ENCODE measurements around the gene ESYT1. TPM values are rescaled to one million over a fixed set of nuclear protein-coding genes. Genes with fewer than 3 reads are reported as not detected.

Gene ESYT1
- total and polyA plus RNA-seq, 2 donors (not counting 3 experiments of a cell fraction or from before 2014, with no cell fraction given): 161 to 234 TPM

GRCh38 chr12:56082967-56083366 is 45.1 kb upstream of the ESYT1 start:
- Histone ChIP-seq H3K9ac (replicated peaks; ENCODE audit: extremely low read depth, insufficient read depth, low read length) (no peak overlapping the region), H4K20me1 (replicated peaks; ENCODE audit: control insufficient read depth, extremely low read depth, insufficient read depth, low read length) (no peaks in the 10 kb centered on the region), H3K9me3 (replicated peaks; ENCODE audit: control insufficient read depth, insufficient read depth, low read length) (no peaks in the 10 kb centered on the region), H3K79me2 (ENCODE audit: control insufficient read depth, insufficient read depth, low read length) (no peaks in the 10 kb centered on the region), H3K36me3 (ENCODE audit: control insufficient read depth in 2 of 2, extremely low read depth in 1 of 2, insufficient read depth in 2 of 2, low read length in 2 of 2) (no peaks in the 10 kb centered on the region), H3K27ac (ENCODE audit: insufficient read depth, low read depth, low read length) (no peak overlapping the region), H3K9me1 (replicated peaks; ENCODE audit: control insufficient read depth, extremely low read depth, insufficient read depth, low read length) (no peaks in the 10 kb centered on the region), H3K4me3 (replicated peaks in 1 of 3; ENCODE audit: insufficient read depth in 1 of 3, low read depth in 1 of 3, low read length in 3 of 3) (no peak overlapping the region), H3K27me3 (ENCODE audit: control insufficient read depth in 2 of 2, insufficient read depth in 2 of 2, low read length in 2 of 2) (peaks cover 2 to 4% of the 10 kb centered on the region in 2 experiments), H2AFZ (ENCODE audit: low read depth, low read length) (no peak overlapping the region), H3K4me2 (ENCODE audit: insufficient read depth, low read length) (no peak overlapping the region), H3K4me1 (ENCODE audit: control insufficient read depth, extremely low read depth, insufficient read depth, low read length) (peaks cover 15% of the 10 kb centered on the region)
- CTCF ChIA-PET: interaction anchor here (1.2 to 5.0 kb wide), 2 partner anchors 21 to 36 kb away, joined by 3 to 59 read pairs; partner anchors contain the start of gene PA2G4
- DNase-seq (ENCODE audit: low read depth, low spot score) (no peak), FAIRE-seq (no peak)
- intact Hi-C loops (cut with micrococcal nuclease): no loop called here
- dilution Hi-C loops (cut with MboI; ENCODE audit: extremely low pct_ligation_motif_present, low sequenced_read_pairs): no loop called here
- no peak for TF ChIP-seq MAX (IDR thresholded peaks at IDR 0.05; ENCODE audit: insufficient read depth, insufficient read length)
- no peak for TF ChIP-seq FOS (IDR thresholded peaks at IDR 0.05; ENCODE audit: borderline replicate concordance, insufficient read depth, low read length)
- no peak for TF ChIP-seq EZH2 (IDR thresholded peaks at IDR 0.05; ENCODE audit: borderline replicate concordance, low read depth, low read length, severe bottlenecking)
- TF ChIP-seq GATA2 (IDR thresholded peaks at IDR 0.05; ENCODE audit: insufficient read depth, insufficient read length, low read depth, low read length): no peak
- TF ChIP-seq POLR2A (IDR thresholded peaks at IDR 0.05; ENCODE audit: low read depth, low read length): no peak
- POLR2A ChIA-PET: no interaction called here
- no TSS peak for BruUV-seq (replicated peaks)

- dilution Hi-C loops (cut with MboI; ENCODE audit: extremely low pct_ligation_motif_present, low sequenced_read_pairs): no loop called here
These were observed 43.0 kb upstream of the ESYT1 start for GRCh38 chr12:56084958-56085543.

More at GRCh38 chr12:56084958-56085543, 43.0 kb upstream of the ESYT1 start:
- Histone ChIP-seq H3K79me2 (ENCODE audit: control insufficient read depth, insufficient read depth, low read length) (no peaks in the 10 kb centered on the region), H3K4me1 (ENCODE audit: control insufficient read depth, extremely low read depth, insufficient read depth, low read length) (peaks cover 16% of the 10 kb centered on the region), H3K27me3 (ENCODE audit: control insufficient read depth in 2 of 2, insufficient read depth in 2 of 2, low read length in 2 of 2) (peaks cover 4 to 8% of the 10 kb centered on the region in 2 experiments), H3K9ac (replicated peaks; ENCODE audit: extremely low read depth, insufficient read depth, low read length) (no peak overlapping the region), H3K27ac (ENCODE audit: insufficient read depth, low read depth, low read length) (no peak overlapping the region), H3K4me2 (ENCODE audit: insufficient read depth, low read length) (no peak overlapping the region), H3K4me3 (replicated peaks in 1 of 3; ENCODE audit: insufficient read depth in 1 of 3, low read depth in 1 of 3, low read length in 3 of 3) (no peak overlapping the region), H4K20me1 (replicated peaks; ENCODE audit: control insufficient read depth, extremely low read depth, insufficient read depth, low read length) (no peaks in the 10 kb centered on the region), H3K9me1 (replicated peaks; ENCODE audit: control insufficient read depth, extremely low read depth, insufficient read depth, low read length) (no peaks in the 10 kb centered on the region), H3K36me3 (ENCODE audit: control insufficient read depth in 2 of 2, extremely low read depth in 1 of 2, insufficient read depth in 2 of 2, low read length in 2 of 2) (no peaks in the 10 kb centered on the region), H2AFZ (ENCODE audit: low read depth, low read length) (no peak overlapping the region), H3K9me3 (replicated peaks; ENCODE audit: control insufficient read depth, insufficient read depth, low read length) (no peaks in the 10 kb centered on the region)
- no TSS peak for BruUV-seq (replicated peaks)
- ChIA-PET POLR2A (interaction anchor here (0.6 to 0.9 kb wide), 2 partner anchors 19 to 78 kb away, joined by 5 to 6 read pairs; partner anchors contain the start of gene PA2G4), CTCF (interaction anchor here (0.6 to 2.9 kb wide), 13 partner anchors 11 to 342 kb away, joined by 3 to 35 read pairs (median 7); partner anchors contain the start of genes GDF11, PA2G4, SMARCC2 and SUOX)
- intact Hi-C loops (cut with micrococcal nuclease): no loop called here
- TF ChIP-seq GATA2 (IDR thresholded peaks at IDR 0.05; ENCODE audit: insufficient read depth, insufficient read length, low read depth, low read length) (no peak), CTCF (IDR thresholded peaks at IDR 0.05; ENCODE audit: extremely low read depth in 1 of 2, insufficient read depth in 1 of 2, low read depth in 1 of 2, low read length in 2 of 2) (peak; percentile 40 to 58), POLR2A (IDR thresholded peaks at IDR 0.05; ENCODE audit: low read depth, low read length) (no peak), EZH2 (IDR thresholded peaks at IDR 0.05; ENCODE audit: borderline replicate concordance, low read depth, low read length, severe bottlenecking) (no peak), FOS (IDR thresholded peaks at IDR 0.05; ENCODE audit: borderline replicate concordance, insufficient read depth, low read length) (no peak), MYC (IDR thresholded peaks at IDR 0.05; ENCODE audit: low read depth, low read length) (no peak)
- FAIRE-seq (no peak), DNase-seq (ENCODE audit: low read depth, low spot score) (peak; percentile 20)
